Liver (tissue), 9 donors: ENCODE measurements around the gene FOXS1. TPM values are rescaled to one million over a fixed set of nuclear protein-coding genes. Genes with fewer than 3 reads are reported as not detected.

Experiments used
- DNase-seq: peaks from one replicate; pipeline ENCODE4 v3.0.0-alpha.2; 2017; ENCODE audit warnings: low spot score
- H3K27ac ChIP-seq, 2 donors: one replicate each; pipeline ENCODE4 v1.7.0; 2013; ENCODE audit warnings: inconsistent platforms in 2 of 2, low read length in 2 of 2, control low read depth in 1 of 2, low read depth in 1 of 2, mild to moderate bottlenecking in 1 of 2
- H3K27me3 ChIP-seq, 4 donors: one replicate each; pipeline versions ENCODE4 v1.6.1 to v1.7.0; 2013; ENCODE audit warnings: low read length in 3 of 4, inconsistent platforms in 1 of 4, mild to moderate bottlenecking in 1 of 4, moderate library complexity in 1 of 4; ENCODE audit not compliant: control insufficient read depth in 4 of 4, insufficient read depth in 4 of 4
- H3K36me3 ChIP-seq, 4 donors: one replicate each; pipeline versions ENCODE4 v1.6.1 to v1.7.0; 2013; ENCODE audit warnings: low read length in 3 of 4, mild to moderate bottlenecking in 3 of 4, low read depth in 1 of 4, moderate library complexity in 1 of 4; ENCODE audit not compliant: control insufficient read depth in 4 of 4, insufficient read depth in 3 of 4
- H3K4me1 ChIP-seq, 4 donors: one replicate each; pipeline versions ENCODE4 v1.6.1 to v1.7.0; 2013; ENCODE audit warnings: low read length in 3 of 4, mild to moderate bottlenecking in 3 of 4, moderate library complexity in 1 of 4; ENCODE audit not compliant: control insufficient read depth in 4 of 4, insufficient read depth in 4 of 4
- H3K4me3 ChIP-seq, 3 donors: one replicate each; pipeline versions ENCODE4 v1.6.1 to v1.7.0; 2013; ENCODE audit warnings: low read length in 3 of 3, control low read depth in 1 of 3, low read depth in 1 of 3, mild to moderate bottlenecking in 1 of 3
- H3K9ac ChIP-seq, 2 donors: one replicate each; pipeline ENCODE4 v1.7.0; 2013; ENCODE audit warnings: low read length in 2 of 2, mild to moderate bottlenecking in 2 of 2, moderate library complexity in 2 of 2, control low read depth in 1 of 2, low read depth in 1 of 2
- H3K9me3 ChIP-seq, 4 donors: one replicate each; pipeline versions ENCODE4 v1.6.1 to v1.7.0; 2013; ENCODE audit warnings: low read length in 3 of 4; ENCODE audit not compliant: control insufficient read depth in 4 of 4
- ATF3 ChIP-seq: IDR thresholded peaks from 2 replicates; pipeline ENCODE4 v1.6.1; 2016; ENCODE audit warnings: antibody characterized with exemption
- CTCF ChIP-seq: fragments of 150-350 bp; IDR thresholded peaks from 2 replicates; pipeline ENCODE4 v1.5.1; 2017; ENCODE audit warnings: improper control_type of control experiment, low read depth, low read length; ENCODE audit not compliant: missing input control
- EGR1 ChIP-seq, 2 donors: IDR thresholded peaks; 2 replicates each; pipeline ENCODE4 v1.6.1; 2016 to 2018; ENCODE audit warnings: antibody characterized with exemption in 2 of 2, low read depth in 2 of 2
- FOXA1 ChIP-seq: IDR thresholded peaks from 2 replicates; pipeline ENCODE4 v1.6.1; 2016; ENCODE audit warnings: antibody characterized with exemption
- FOXA2 ChIP-seq: IDR thresholded peaks from 2 replicates; pipeline ENCODE4 v1.6.1; 2016; ENCODE audit warnings: antibody characterized with exemption
- GABPA ChIP-seq, 2 donors: IDR thresholded peaks in 1 of 2; conservative IDR thresholded peaks in 1 of 2; 2 replicates each; pipeline ENCODE4 v1.6.1; 2016; ENCODE audit warnings: antibody characterized with exemption in 2 of 2, mild to moderate bottlenecking in 1 of 2, moderate library complexity in 1 of 2
- HNF4A ChIP-seq, 2 donors: conservative IDR thresholded peaks; 2 replicates each; pipeline ENCODE4 v1.6.1; 2016; ENCODE audit warnings: antibody characterized with exemption in 2 of 2, mild to moderate bottlenecking in 2 of 2
- JUND ChIP-seq, 2 donors: IDR thresholded peaks; 2 replicates each; pipeline ENCODE4 v1.6.1; 2016; ENCODE audit warnings: antibody characterized with exemption in 2 of 2
- NR2F2 ChIP-seq: IDR thresholded peaks from 2 replicates; pipeline ENCODE4 v1.6.1; 2016; ENCODE audit warnings: antibody characterized with exemption
- RAD21 ChIP-seq, 2 donors: IDR thresholded peaks; 2 replicates each; pipeline ENCODE4 v1.6.1; 2016; ENCODE audit warnings: antibody characterized with exemption in 2 of 2, mild to moderate bottlenecking in 2 of 2
- RXRA ChIP-seq, 2 donors: IDR thresholded peaks; 2 replicates each; pipeline ENCODE4 v1.6.1; 2017 to 2018; ENCODE audit warnings: antibody characterized with exemption in 2 of 2, mild to moderate bottlenecking in 1 of 2
- SP1 ChIP-seq: IDR thresholded peaks from 2 replicates; pipeline ENCODE4 v1.6.1; 2018; ENCODE audit warnings: antibody characterized with exemption, mild to moderate bottlenecking
- TAF1 ChIP-seq: conservative IDR thresholded peaks from 2 replicates; pipeline ENCODE4 v1.6.1; 2016; ENCODE audit warnings: antibody characterized with exemption, mild to moderate bottlenecking
- YY1 ChIP-seq: IDR thresholded peaks from 2 replicates; pipeline ENCODE4 v1.6.1; 2016; ENCODE audit warnings: antibody characterized with exemption, mild to moderate bottlenecking
- ZBTB33 ChIP-seq: IDR thresholded peaks from 2 replicates; pipeline ENCODE4 v1.6.1; 2016; ENCODE audit warnings: antibody characterized with exemption
- WGBS: extraction: QIAGEN DNeasy Blood & Tissue Kit; methylation state at CpG from one replicate; pipeline ENCODE4 v1.1.7; 2013; 5-methylcytosine and 5-hydroxymethylcytosine counted together
- polyA plus RNA-seq, 2 donors: library from polyadenylated mRNA; stranded (reverse) in 1 of 2; unstranded in 1 of 2; fragments of 200-250 nt in 1 of 2; fragments of >200 nt in 1 of 2; fragmentation: Nextera tagmentation in 1 of 2; extraction: Ambion mirVana in 1 of 2; gene quantifications; one replicate each; pipeline versions ENCODE4 v1.2.1 to v1.2.3, GENCODE V29; 2013 to 2015
- total RNA-seq, 2 donors: library from RNA; depleted of rRNA; stranded (reverse); fragments of >200 nt; gene quantifications; one replicate each; pipeline ENCODE4 v1.2.3, GENCODE V29; 2014
- TF ChIP-seq, protein P1 (sequence below): IDR thresholded peaks from 2 replicates; pipeline ENCODE4 v1.6.1; 2016; ENCODE audit warnings: antibody characterized with exemption, mild to moderate bottlenecking
- TF ChIP-seq, protein P2 (sequence below): IDR thresholded peaks from 2 replicates; pipeline ENCODE4 v1.6.1; 2016; ENCODE audit warnings: antibody characterized with exemption
- donor health status: healthy.
- donor health status: healthy.
- donor health status: healthy.
- donor health status: healthy.
- donor health status: healthy.

FOXS1 gene
- total and polyA plus RNA-seq, 4 donors, result 0.21 to 0.51 (median 0.28) TPM

DNA sequence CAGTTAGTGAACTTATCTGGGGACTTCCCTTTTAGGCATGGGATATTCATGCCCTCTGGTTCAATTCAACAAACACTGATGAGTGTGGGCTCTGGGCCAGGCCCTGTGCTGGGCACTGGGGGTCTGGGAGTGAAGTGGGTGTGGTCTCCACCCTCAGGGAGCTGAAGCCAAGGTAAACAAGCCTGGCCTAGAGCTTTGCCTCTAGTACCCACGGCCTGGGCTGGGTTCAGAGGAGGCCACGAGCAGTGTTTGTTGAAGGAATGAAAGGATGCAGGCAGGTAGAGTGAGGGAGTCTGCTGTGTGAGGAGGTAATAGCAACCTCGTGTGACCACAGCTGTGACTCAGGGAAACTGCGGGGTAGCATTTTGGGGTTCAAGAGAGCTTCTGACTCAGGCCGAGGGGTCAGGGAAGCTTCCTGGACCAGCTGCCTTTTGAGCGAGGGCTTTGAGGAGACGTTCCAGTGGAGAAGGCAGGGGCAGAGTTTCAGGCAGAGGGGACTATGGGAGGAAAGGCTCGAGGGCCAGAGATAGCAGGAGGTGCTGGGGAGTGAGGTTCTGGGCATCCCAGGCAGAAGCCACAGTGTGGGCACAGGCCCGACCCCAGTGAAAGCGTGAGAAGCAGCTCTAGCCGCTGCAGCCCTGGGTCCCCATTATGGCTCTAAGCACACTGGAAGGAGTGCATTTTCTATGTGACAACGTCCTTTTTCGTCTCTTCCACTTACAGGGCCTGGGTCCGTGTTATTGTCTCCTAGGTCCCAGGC lies 20.7 kb downstream of the FOXS1 start:
- no peak for DNase-seq
- TF ChIP-seq TAF1 (no peak), CTCF (no peak), FOXA2 (no peak), FOXA1 (no peak), NR2F2 (no peak), GABPA (IDR thresholded peaks at IDR 0.05 in 1 of 2, conservative IDR thresholded peaks at IDR 0.05 in 1 of 2) (no peak), JUND (IDR thresholded peaks at IDR 0.05) (no peak), EGR1 (IDR thresholded peaks at IDR 0.05; ENCODE audit: low read depth in 2 of 2) (no peak), RXRA (IDR thresholded peaks at IDR 0.05) (no peak), YY1 (no peak), HNF4A (conservative IDR thresholded peaks at IDR 0.05) (no peak)
- H3K4me3 ChIP-seq, result no peak overlapping the region
- WGBS, result 70% methylated on average over 14 of the region's 14 CpGs
- no peak overlapping the region for H3K27ac ChIP-seq
- no peaks in the 10 kb centered on the region for H3K36me3 ChIP-seq
- H3K9me3 ChIP-seq, result no peaks in the 10 kb centered on the region
- no peak overlapping the region for H3K9ac ChIP-seq
- no peaks in the 10 kb centered on the region for H3K27me3 ChIP-seq
- H3K4me1 ChIP-seq, result peaks cover 0 to 10% (median 2%) of the 10 kb centered on the region in 4 donors

GRCh38 chr20:31824125-31824485 lies 21.3 kb downstream of the FOXS1 start:
- Histone ChIP-seq H3K27me3 (no peaks in the 10 kb centered on the region), H3K36me3 (no peaks in the 10 kb centered on the region), H3K9ac (no peak overlapping the region), H3K4me3 (no peak overlapping the region), H3K4me1 (peaks cover 0 to 10% (median 2%) of the 10 kb centered on the region in 4 donors), H3K9me3 (no peaks in the 10 kb centered on the region), H3K27ac (no peak overlapping the region)
- no peak for DNase-seq
- no peak for TF ChIP-seq SP1
- TF ChIP-seq, protein P1, sequence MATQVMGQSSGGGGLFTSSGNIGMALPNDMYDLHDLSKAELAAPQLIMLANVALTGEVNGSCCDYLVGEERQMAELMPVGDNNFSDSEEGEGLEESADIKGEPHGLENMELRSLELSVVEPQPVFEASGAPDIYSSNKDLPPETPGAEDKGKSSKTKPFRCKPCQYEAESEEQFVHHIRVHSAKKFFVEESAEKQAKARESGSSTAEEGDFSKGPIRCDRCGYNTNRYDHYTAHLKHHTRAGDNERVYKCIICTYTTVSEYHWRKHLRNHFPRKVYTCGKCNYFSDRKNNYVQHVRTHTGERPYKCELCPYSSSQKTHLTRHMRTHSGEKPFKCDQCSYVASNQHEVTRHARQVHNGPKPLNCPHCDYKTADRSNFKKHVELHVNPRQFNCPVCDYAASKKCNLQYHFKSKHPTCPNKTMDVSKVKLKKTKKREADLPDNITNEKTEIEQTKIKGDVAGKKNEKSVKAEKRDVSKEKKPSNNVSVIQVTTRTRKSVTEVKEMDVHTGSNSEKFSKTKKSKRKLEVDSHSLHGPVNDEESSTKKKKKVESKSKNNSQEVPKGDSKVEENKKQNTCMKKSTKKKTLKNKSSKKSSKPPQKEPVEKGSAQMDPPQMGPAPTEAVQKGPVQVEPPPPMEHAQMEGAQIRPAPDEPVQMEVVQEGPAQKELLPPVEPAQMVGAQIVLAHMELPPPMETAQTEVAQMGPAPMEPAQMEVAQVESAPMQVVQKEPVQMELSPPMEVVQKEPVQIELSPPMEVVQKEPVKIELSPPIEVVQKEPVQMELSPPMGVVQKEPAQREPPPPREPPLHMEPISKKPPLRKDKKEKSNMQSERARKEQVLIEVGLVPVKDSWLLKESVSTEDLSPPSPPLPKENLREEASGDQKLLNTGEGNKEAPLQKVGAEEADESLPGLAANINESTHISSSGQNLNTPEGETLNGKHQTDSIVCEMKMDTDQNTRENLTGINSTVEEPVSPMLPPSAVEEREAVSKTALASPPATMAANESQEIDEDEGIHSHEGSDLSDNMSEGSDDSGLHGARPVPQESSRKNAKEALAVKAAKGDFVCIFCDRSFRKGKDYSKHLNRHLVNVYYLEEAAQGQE, result no peak
- TF ChIP-seq RAD21 (IDR thresholded peaks at IDR 0.05), result no peak
- TF ChIP-seq TAF1, result no peak
- no peak for TF ChIP-seq ZBTB33
- TF ChIP-seq FOXA2, result no peak
- TF ChIP-seq CTCF, result no peak
- no peak for TF ChIP-seq HNF4A (conservative IDR thresholded peaks at IDR 0.05)
- no peak for TF ChIP-seq ATF3
- TF ChIP-seq JUND (IDR thresholded peaks at IDR 0.05), result no peak
- TF ChIP-seq FOXA1, result no peak
- no peak for TF ChIP-seq EGR1 (IDR thresholded peaks at IDR 0.05; ENCODE audit: low read depth in 2 of 2)
- TF ChIP-seq, protein P2, sequence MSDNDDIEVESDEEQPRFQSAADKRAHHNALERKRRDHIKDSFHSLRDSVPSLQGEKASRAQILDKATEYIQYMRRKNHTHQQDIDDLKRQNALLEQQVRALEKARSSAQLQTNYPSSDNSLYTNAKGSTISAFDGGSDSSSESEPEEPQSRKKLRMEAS, result no peak
- TF ChIP-seq YY1, result no peak
- 92% methylated on average over 4 of the region's 4 CpGs for WGBS
